Endothelial cell of umbilical vein (primary cell): ENCODE results near the gene CST9L. TPM values are rescaled to one million over a fixed set of nuclear protein-coding genes. Genes with fewer than 3 reads are reported as not detected.

Experiments used
- BruUV-seq: library from RNA; stranded (reverse); fragments of 400-500 nt; replicated peaks from 2 replicates; lab custom pipeline; 2021; lab: Mats Ljungman, UMichigan
- CTCF ChIA-PET: fragments of 300-600, 350-600 bp; sonication (Branson Sonifier 250); formaldehyde crosslinking; loops from one replicate; lab custom pipeline; 2021; ENCODE audit warnings: antibody characterized with exemption, inconsistent platforms; lab: Charles Lee
- POLR2A ChIA-PET: fragments of 300-600, 350-600 bp; sonication (Branson Sonifier 250); formaldehyde crosslinking; loops from one replicate; lab custom pipeline; 2021; ENCODE audit warnings: antibody characterized with exemption, inconsistent platforms; lab: Charles Lee
- DNase-seq: peaks from one replicate; pipeline ENCODE4 v3.0.0-alpha.2; 2011; ENCODE audit warnings: low read depth, low spot score
- FAIRE-seq: peaks from 2 replicates; lab custom pipeline; 2011; peaks lifted over from hg19 to GRCh38; lab: Jason Lieb, UNC
- H2AFZ ChIP-seq: 2 replicates; pipeline ENCODE4 v1.6.0; 2012; ENCODE audit warnings: low read depth, low read length, control low read depth, inconsistent platforms
- H3K27ac ChIP-seq: 2 replicates; pipeline ENCODE4 v1.5.1; 2011; ENCODE audit warnings: low read depth, mild to moderate bottlenecking, control low read depth, low read length, moderate library complexity; ENCODE audit not compliant: insufficient read depth
- H3K27me3 ChIP-seq, 2 experiments: 2 replicates each; pipeline versions ENCODE4 v1.6.0 to v1.6.1; 2011; ENCODE audit warnings: low read length in 2 of 2, mixed read lengths in 1 of 2; ENCODE audit not compliant: control insufficient read depth in 2 of 2, insufficient read depth in 2 of 2
- H3K36me3 ChIP-seq, 2 experiments: 2 replicates in 1 of 2; 3 replicates in 1 of 2; pipeline ENCODE4 v1.5.1; 2011; ENCODE audit warnings: low read length in 2 of 2, mild to moderate bottlenecking in 1 of 2, moderate library complexity in 1 of 2; ENCODE audit not compliant: control insufficient read depth in 2 of 2, insufficient read depth in 2 of 2; ENCODE audit errors: extremely low read depth in 1 of 2
- H3K4me1 ChIP-seq: 3 replicates; pipeline ENCODE4 v1.5.1; 2011; ENCODE audit warnings: mild to moderate bottlenecking, low read length; ENCODE audit not compliant: control insufficient read depth, insufficient read depth; ENCODE audit errors: extremely low read depth
- H3K4me2 ChIP-seq: 2 replicates; pipeline ENCODE4 v1.6.1; 2011; ENCODE audit warnings: low read length, control low read depth, mixed read lengths; ENCODE audit not compliant: insufficient read depth
- H3K4me3 ChIP-seq, 3 experiments: fragments of 200-600 bp in 1 of 3; sonication (generic), shearing (Covaris generic) in 1 of 3; replicated peaks in 1 of 3; 2 replicates each; pipeline ENCODE4 v1.5.1; 2011 to 2016; ENCODE audit warnings: control low read depth in 3 of 3, low read length in 3 of 3, mild to moderate bottlenecking in 2 of 3, inconsistent platforms in 1 of 3, low read depth in 1 of 3, moderate library complexity in 1 of 3; ENCODE audit not compliant: insufficient read depth in 1 of 3
- H3K79me2 ChIP-seq: 2 replicates; pipeline ENCODE4 v1.6.0; 2012; ENCODE audit warnings: low read length, inconsistent platforms; ENCODE audit not compliant: control insufficient read depth, insufficient read depth
- H3K9ac ChIP-seq: replicated peaks from 2 replicates; pipeline ENCODE3; 2011; ENCODE audit warnings: low read length, control low read depth; ENCODE audit not compliant: insufficient read depth; ENCODE audit errors: extremely low read depth
- H3K9me1 ChIP-seq: replicated peaks from 3 replicates; pipeline ENCODE4 v1.6.0; 2011; ENCODE audit warnings: mild to moderate bottlenecking, low read length; ENCODE audit not compliant: control insufficient read depth, insufficient read depth; ENCODE audit errors: extremely low read depth
- H3K9me3 ChIP-seq: replicated peaks from 2 replicates; pipeline ENCODE4 v1.5.1; 2012; ENCODE audit warnings: low read length, inconsistent platforms; ENCODE audit not compliant: control insufficient read depth, insufficient read depth
- H4K20me1 ChIP-seq: replicated peaks from 2 replicates; pipeline ENCODE3; 2011; ENCODE audit warnings: mild to moderate bottlenecking, low read length; ENCODE audit not compliant: control insufficient read depth, insufficient read depth; ENCODE audit errors: extremely low read depth
- CTCF ChIP-seq, 2 donors: IDR thresholded peaks; 1 replicate in 1 of 2; 2 replicates in 1 of 2; pipeline ENCODE4 v1.5.1; 2011; ENCODE audit warnings: low read length in 2 of 2, mild to moderate bottlenecking in 2 of 2, moderate library complexity in 2 of 2, control low read depth in 1 of 2, inconsistent platforms in 1 of 2, low read depth in 1 of 2; ENCODE audit not compliant: insufficient read depth in 1 of 2; ENCODE audit errors: extremely low read depth in 1 of 2
- EZH2 ChIP-seq: IDR thresholded peaks from 2 replicates; pipeline ENCODE4 v1.6.1; 2012; ENCODE audit warnings: borderline replicate concordance, low read depth, mild to moderate bottlenecking, moderate library complexity, low read length, inconsistent platforms; ENCODE audit not compliant: severe bottlenecking
- FOS ChIP-seq: IDR thresholded peaks from 2 replicates; pipeline ENCODE4 v1.6.1; 2011; ENCODE audit warnings: mild to moderate bottlenecking, low read length, moderate library complexity, borderline replicate concordance; ENCODE audit not compliant: insufficient read depth
- GATA2 ChIP-seq: IDR thresholded peaks from 2 replicates; pipeline ENCODE4 v1.7.0; 2011; ENCODE audit warnings: low read depth, mild to moderate bottlenecking, moderate library complexity, mixed read lengths, low read length; ENCODE audit not compliant: insufficient read length, insufficient read depth
- JUN ChIP-seq: IDR thresholded peaks from 2 replicates; pipeline ENCODE4 v1.6.1; 2011; ENCODE audit warnings: borderline replicate concordance, low read depth; ENCODE audit not compliant: insufficient read length, insufficient read depth
- MAX ChIP-seq: IDR thresholded peaks from 2 replicates; pipeline ENCODE4 v1.6.1; 2011; ENCODE audit not compliant: insufficient read depth, insufficient read length
- MYC ChIP-seq: IDR thresholded peaks from one replicate; pipeline ENCODE4 v1.6.1; 2011; ENCODE audit warnings: mild to moderate bottlenecking, low read depth, low read length
- POLR2A ChIP-seq: IDR thresholded peaks from 2 replicates; pipeline ENCODE4 v1.6.1; 2012; ENCODE audit warnings: low read depth, mild to moderate bottlenecking, control low read depth, low read length
- POLR2AphosphoS5 ChIP-seq: IDR thresholded peaks from 2 replicates; pipeline ENCODE4 v1.6.1; 2012; ENCODE audit warnings: low read depth, mild to moderate bottlenecking, control low read depth, low read length, moderate library complexity; ENCODE audit not compliant: insufficient read depth
- dilution Hi-C: fragments of 300-500 bp; cut with MboI; formaldehyde crosslinking; loops from one replicate; pipeline ENCODE4 v1.15.0; 2019; ENCODE audit warnings: low sequenced_read_pairs; ENCODE audit not compliant: extremely low pct_ligation_motif_present
- intact Hi-C: fragments of 100-400 bp; cut with micrococcal nuclease; formaldehyde crosslinking; loops from one replicate; pipeline ENCODE4 v1.10.0; 2022
- polyA plus RNA-seq, 4 experiments: library from polyadenylated mRNA; depleted of rRNA in 3 of 4; stranded (reverse) in 3 of 4; unstranded in 1 of 4; fragments of >200 nt; gene quantifications; 2 replicates each; pipeline versions ENCODE4 v1.2.1 to v1.2.3, GENCODE V29; 2011 to 2012; ENCODE audit warnings: missing spikeins in 1 of 4
- total RNA-seq: library from RNA; stranded (reverse); gene quantifications from 2 replicates; pipeline ENCODE4 v1.2.3, GENCODE V29; 2021

Gene CST9L
- total and polyA plus RNA-seq, 2 donors (not counting 3 experiments of a cell fraction or from before 2014, with no cell fraction given) = not detected

GRCh38 chr20:23601715-23602114, 33.4 kb upstream of the CST9L start:
- Histone ChIP-seq H3K9ac (no peak overlapping the region), H3K27me3 (peaks cover 9 to 23% of the 10 kb centered on the region in 2 experiments), H3K27ac (no peak overlapping the region), H3K4me2 (no peak overlapping the region), H3K4me3 (no peak overlapping the region), H3K9me3 (no peaks in the 10 kb centered on the region), H3K4me1 (no peaks in the 10 kb centered on the region), H3K79me2 (no peaks in the 10 kb centered on the region), H3K36me3 (no peaks in the 10 kb centered on the region), H3K9me1 (no peaks in the 10 kb centered on the region), H2AFZ (no peak overlapping the region), H4K20me1 (no peaks in the 10 kb centered on the region)
- intact Hi-C loops (loop anchor here (10.0 kb wide), 3 partner anchors 63 to 917 kb away; partner anchors contain the start of gene THBD), dilution Hi-C loops (no loop called here)
- DNase-seq = no peak
- POLR2A ChIA-PET = no interaction called here
- no peak for FAIRE-seq
- BruUV-seq = no TSS peak
- no peak for TF ChIP-seq POLR2A
- TF ChIP-seq EZH2 = no peak
- CTCF ChIA-PET = no interaction called here

GRCh38 chr20:23598481-23598880, 30.2 kb upstream of the CST9L start:
- no peak for TF ChIP-seq GATA2
- no peak for TF ChIP-seq EZH2
- TF ChIP-seq MAX = no peak
- TF ChIP-seq POLR2AphosphoS5 = no peak
- no peak for TF ChIP-seq FOS
- TF ChIP-seq POLR2A = no peak
- TF ChIP-seq CTCF (IDR thresholded peaks at IDR 0.05; ENCODE audit: extremely low read depth in 1 of 2, insufficient read depth in 1 of 2, low read depth in 1 of 2, low read length in 2 of 2) = no peak
- TF ChIP-seq MYC = no peak
- TF ChIP-seq JUN = no peak
- no peaks in the 10 kb centered on the region for H4K20me1 ChIP-seq
- ChIA-PET CTCF (interaction anchor here (1.1 kb wide), 1 partner anchor 155 kb away, joined by 3 read pairs; no protein-coding TSS in a partner anchor), POLR2A (no interaction called here)
- H3K9ac ChIP-seq = no peak overlapping the region
- no peaks in the 10 kb centered on the region for H3K36me3 ChIP-seq
- H3K27ac ChIP-seq = no peak overlapping the region
- H2AFZ ChIP-seq = no peak overlapping the region
- no peak for FAIRE-seq
- dilution Hi-C loops (no loop called here), intact Hi-C loops (no loop called here)
- no peaks in the 10 kb centered on the region for H3K9me1 ChIP-seq
- no peak overlapping the region for H3K4me2 ChIP-seq
- no TSS peak for BruUV-seq
- H3K4me3 ChIP-seq = no peak overlapping the region
- H3K4me1 ChIP-seq = no peaks in the 10 kb centered on the region
- DNase-seq = no peak
- no peaks in the 10 kb centered on the region for H3K9me3 ChIP-seq
- H3K27me3 ChIP-seq = peaks cover 4 to 19% of the 10 kb centered on the region in 2 experiments
- H3K79me2 ChIP-seq = no peaks in the 10 kb centered on the region
